ENCODE results near the gene ST3GAL4.

Gene ST3GAL4

DNA sequence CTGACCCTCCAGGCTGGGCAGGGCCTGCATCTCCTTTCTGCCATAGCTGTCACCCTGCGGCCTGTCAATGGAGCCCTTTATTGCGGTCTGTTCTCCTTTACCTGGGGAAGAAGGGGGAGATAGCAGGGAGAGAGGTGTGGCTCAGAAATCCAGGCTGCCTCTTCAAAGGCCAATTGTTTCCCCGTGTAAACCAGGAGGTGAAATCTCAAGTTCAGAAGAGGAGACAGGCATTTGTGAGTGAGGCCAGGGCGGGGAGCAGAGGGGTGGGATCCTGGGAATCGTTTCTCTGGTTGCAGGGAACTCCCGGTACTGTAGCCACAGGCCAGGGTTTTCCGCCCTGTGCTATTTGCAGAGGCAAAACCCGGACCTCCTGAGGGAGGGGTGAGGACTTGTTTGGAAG is 42.5 kb upstream of the ST3GAL4 start:
- H4K20me1 ChIP-seq, result peaks cover 0 to 16% (median 8%) of the 10 kb centered on the region in 11 experiments; a peak in 12 of 22 replicates
- H3K27me3 ChIP-seq, result no peaks in the 10 kb centered on the region
- no peak overlapping the region for H3K4me2 ChIP-seq
- no peak overlapping the region for H3K4me3 ChIP-seq
- H3K36me3 ChIP-seq, result peaks cover 17 to 79% (median 56%) of the 10 kb centered on the region in 11 experiments; a peak in 20 of 22 replicates
- peaks cover 19 to 33% (median 31%) of the 10 kb centered on the region in 10 experiments for H3K4me1 ChIP-seq
- peaks cover 0 to 9% (median 0%) of the 10 kb centered on the region in 11 experiments; a peak in 2 of 22 replicates for H3K9me3 ChIP-seq (replicated peaks in 1 of 11)
- no peak for TF ChIP-seq Cebpa-rat (IDR thresholded peaks at IDR 0.05)
- H3K27ac ChIP-seq, result no peak overlapping the region
- H3K9ac ChIP-seq, result no peak overlapping the region

DNA sequence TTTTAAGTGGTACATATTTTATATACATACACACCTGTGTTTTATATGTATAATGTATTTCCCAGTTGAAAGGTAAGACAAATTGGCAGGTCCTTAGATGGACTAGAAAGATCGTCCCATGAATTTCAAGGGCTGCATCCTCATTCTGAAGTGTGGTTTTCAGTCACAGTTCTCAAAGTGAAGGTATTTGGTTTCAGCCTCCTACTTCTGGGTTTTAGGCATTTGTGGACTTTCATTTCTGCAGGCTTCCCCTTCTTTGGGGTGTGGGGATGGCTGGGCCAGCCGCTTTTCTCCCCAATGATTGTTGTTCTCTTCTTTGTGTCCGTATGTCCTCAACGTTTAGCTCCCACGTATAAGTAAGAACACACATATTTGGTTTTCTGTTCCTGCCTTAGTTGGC is 41.7 kb upstream of the ST3GAL4 start:
- Histone ChIP-seq H3K4me2 (no peak overlapping the region), H3K9ac (no peak overlapping the region), H3K27me3 (no peaks in the 10 kb centered on the region), H3K4me1 (peaks cover 27 to 42% (median 39%) of the 10 kb centered on the region in 10 experiments), H3K4me3 (no peak overlapping the region), H3K27ac (no peak overlapping the region), H4K20me1 (peaks cover 1 to 22% (median 9%) of the 10 kb centered on the region in 11 experiments; a peak in 17 of 22 replicates), H3K36me3 (peaks cover 12 to 70% (median 52%) of the 10 kb centered on the region in 11 experiments; a peak in 20 of 22 replicates), H3K9me3 (replicated peaks in 1 of 11) (peaks cover 0 to 9% (median 0%) of the 10 kb centered on the region in 11 experiments; a peak in 2 of 22 replicates)
- no peak for TF ChIP-seq Cebpa-rat (IDR thresholded peaks at IDR 0.05)

DNA sequence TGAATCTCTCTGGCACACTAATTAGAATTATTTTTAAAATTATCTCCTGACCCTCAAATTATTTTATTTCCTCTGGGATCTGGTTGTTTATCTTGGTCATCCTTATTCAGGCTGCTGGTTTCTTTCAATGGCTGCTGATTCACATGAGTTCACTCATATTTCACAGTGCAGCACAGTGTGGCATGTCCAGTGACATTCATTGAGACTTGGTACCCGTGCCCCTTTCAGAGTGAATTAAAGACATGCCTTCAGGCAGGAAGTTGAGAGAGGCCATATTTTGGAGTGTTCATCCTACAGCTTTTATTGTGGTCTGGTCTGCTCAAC is 38.1 kb upstream of the ST3GAL4 start:
- Histone ChIP-seq H3K27ac (peak overlapping the region in 7 of 11 experiments; percentile 59 to 78 (median 70); a peak in 11 of 22 replicates), H3K4me3 (no peak overlapping the region), H4K20me1 (peaks cover 8 to 28% (median 15%) of the 10 kb centered on the region in 11 experiments; a peak in 19 of 22 replicates), H3K36me3 (peaks cover 12 to 41% (median 32%) of the 10 kb centered on the region in 11 experiments; a peak in 20 of 22 replicates), H3K4me2 (peak overlapping the region; percentile 79 to 97 (median 86)), H3K27me3 (no peaks in the 10 kb centered on the region), H3K4me1 (peaks cover 32 to 50% (median 43%) of the 10 kb centered on the region in 10 experiments), H3K9me3 (replicated peaks in 1 of 11) (peaks cover 0 to 9% (median 0%) of the 10 kb centered on the region in 11 experiments; a peak in 2 of 22 replicates), H3K9ac (peak overlapping the region in 8 of 11 experiments; percentile 52 to 73 (median 64); a peak in 13 of 22 replicates)
- no peak for TF ChIP-seq Cebpa-rat (IDR thresholded peaks at IDR 0.05)

DNA sequence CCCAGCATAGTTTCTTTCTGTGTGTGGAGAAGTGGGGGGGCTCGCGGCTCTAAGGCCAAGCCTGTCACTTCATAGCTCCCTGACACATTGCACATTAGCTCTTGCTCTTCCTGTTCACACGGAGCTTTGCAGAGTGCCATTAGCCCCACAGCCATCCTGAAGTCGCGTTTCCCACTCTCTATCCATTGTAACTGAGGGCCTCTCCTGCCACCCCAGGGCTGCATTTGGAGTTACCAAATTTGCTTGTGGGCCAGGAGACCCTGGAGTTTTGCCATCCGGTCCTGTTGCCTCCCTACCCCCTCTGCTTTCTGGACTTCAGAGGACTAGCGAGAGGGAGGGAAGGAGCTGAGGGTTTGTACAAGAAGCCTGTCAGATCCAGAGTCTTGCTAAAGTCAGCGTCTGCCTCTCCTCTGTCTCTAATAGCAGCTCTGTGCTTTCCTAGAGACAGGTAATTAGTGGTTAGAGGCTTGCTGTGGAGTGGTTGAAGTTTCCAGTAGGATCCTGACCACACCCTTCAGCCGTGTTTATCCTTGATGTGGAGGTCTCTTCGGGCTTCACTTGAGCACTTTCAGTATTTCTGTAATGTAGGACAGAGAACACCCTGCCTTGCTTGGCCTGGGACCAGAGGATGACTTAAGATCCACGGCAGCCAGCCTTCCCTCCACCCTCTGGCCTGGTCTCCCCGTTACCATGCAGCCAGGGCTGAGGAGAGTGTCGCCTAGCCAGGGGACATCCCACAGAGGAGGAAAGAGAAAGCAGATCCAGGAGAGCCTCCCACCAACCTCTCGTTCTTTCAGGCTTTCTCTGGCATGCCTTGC is 37.5 kb upstream of the ST3GAL4 start:
- peak overlapping the region in 10 of 11 experiments; percentile 25 to 73 (median 61); a peak in 18 of 22 replicates for H3K9ac ChIP-seq
- H3K4me3 ChIP-seq, result peak overlapping the region in 3 of 10 experiments; percentile 6 to 30 (median 11); a peak in 5 of 20 replicates
- H3K27me3 ChIP-seq, result no peaks in the 10 kb centered on the region
- peaks cover 32 to 50% (median 42%) of the 10 kb centered on the region in 10 experiments for H3K4me1 ChIP-seq
- H4K20me1 ChIP-seq, result peaks cover 8 to 28% (median 15%) of the 10 kb centered on the region in 11 experiments; a peak in 19 of 22 replicates
- peak overlapping the region; percentile 79 to 97 (median 86) for H3K4me2 ChIP-seq
- H3K9me3 ChIP-seq (replicated peaks in 1 of 11), result peaks cover 0 to 9% (median 0%) of the 10 kb centered on the region in 11 experiments; a peak in 2 of 22 replicates
- peak overlapping the region in 10 of 11 experiments; percentile 4 to 78 (median 68); a peak in 18 of 22 replicates for H3K27ac ChIP-seq
- H3K36me3 ChIP-seq, result peaks cover 12 to 36% (median 27%) of the 10 kb centered on the region in 11 experiments; a peak in 19 of 22 replicates
- no peak for TF ChIP-seq Cebpa-rat (IDR thresholded peaks at IDR 0.05)

DNA sequence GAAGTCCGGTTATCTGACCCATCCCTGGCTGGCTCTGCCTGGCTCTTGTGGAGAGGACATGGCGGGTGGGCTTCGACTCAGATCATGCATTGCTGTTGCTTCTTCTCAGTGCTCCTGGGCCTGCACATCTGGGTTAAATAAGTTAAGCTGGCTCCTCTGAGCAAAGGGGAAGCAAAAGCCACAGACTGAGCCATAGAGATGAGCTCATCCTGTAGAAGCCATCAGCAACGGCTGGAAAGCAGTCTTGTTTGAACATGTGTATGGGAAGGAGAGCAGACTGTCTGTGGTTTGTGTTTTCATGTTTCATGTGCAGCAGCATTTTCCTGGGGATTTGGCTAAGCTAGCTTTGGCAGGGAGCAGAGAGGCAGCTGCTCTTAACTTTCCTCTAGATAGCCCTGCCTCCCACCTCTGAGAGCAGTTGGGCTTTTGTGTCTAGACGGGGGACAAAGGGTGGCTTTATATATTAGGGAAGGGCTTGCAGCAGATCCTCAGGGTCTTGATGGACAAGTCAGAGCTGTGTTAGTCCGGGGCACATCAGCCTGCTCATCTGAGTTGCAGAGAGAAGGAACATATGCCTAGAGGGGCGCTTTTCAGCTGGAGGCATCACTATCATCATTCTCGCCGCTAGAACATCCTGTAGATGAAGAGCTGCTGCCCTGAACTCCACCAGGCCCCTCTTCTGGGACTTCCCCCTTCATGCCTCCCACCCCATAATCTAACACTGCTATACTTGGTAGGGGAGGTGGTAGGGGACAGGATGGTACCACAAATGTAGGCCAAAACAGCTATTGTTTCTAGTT is 36.7 kb upstream of the ST3GAL4 start:
- Histone ChIP-seq H4K20me1 (peaks cover 8 to 28% (median 15%) of the 10 kb centered on the region in 11 experiments; a peak in 19 of 22 replicates), H3K27ac (peak overlapping the region in 9 of 11 experiments; percentile 50 to 78 (median 70); a peak in 18 of 22 replicates), H3K4me2 (peak overlapping the region; percentile 79 to 97 (median 86)), H3K4me3 (peak overlapping the region in 6 of 10 experiments; percentile 7 to 39 (median 24); a peak in 8 of 20 replicates), H3K4me1 (peaks cover 32 to 50% (median 42%) of the 10 kb centered on the region in 10 experiments), H3K9me3 (replicated peaks in 1 of 11) (peaks cover 0 to 9% (median 0%) of the 10 kb centered on the region in 11 experiments; a peak in 2 of 22 replicates), H3K27me3 (no peaks in the 10 kb centered on the region), H3K36me3 (peaks cover 6 to 35% (median 24%) of the 10 kb centered on the region in 11 experiments; a peak in 20 of 22 replicates), H3K9ac (peak overlapping the region in 10 of 11 experiments; percentile 25 to 73 (median 61); a peak in 17 of 22 replicates)
- TF ChIP-seq Cebpa-rat (IDR thresholded peaks at IDR 0.05), result no peak

DNA sequence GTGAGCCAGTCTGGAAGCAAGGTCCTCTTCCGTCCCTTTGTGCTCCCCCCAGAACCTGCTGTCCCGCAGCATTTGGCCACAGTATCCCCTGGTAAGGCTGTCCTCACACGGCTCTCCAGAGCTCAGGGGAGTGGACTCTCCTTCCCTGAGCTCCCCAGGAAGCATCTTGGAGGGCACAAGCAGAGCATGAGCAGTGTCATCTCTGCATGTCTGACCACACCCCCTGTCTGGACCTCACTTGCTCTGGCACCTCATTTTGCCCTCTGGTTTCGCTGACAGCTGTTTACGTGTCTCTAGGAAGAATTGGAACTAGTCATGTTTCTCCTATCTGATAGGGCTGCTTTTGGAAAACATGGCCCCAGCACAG is 36.1 kb upstream of the ST3GAL4 start:
- H4K20me1 ChIP-seq, result peaks cover 8 to 28% (median 15%) of the 10 kb centered on the region in 11 experiments; a peak in 19 of 22 replicates
- peaks cover under 1 to 31% (median 20%) of the 10 kb centered on the region in 11 experiments; a peak in 19 of 22 replicates for H3K36me3 ChIP-seq
- no peaks in the 10 kb centered on the region for H3K27me3 ChIP-seq
- H3K4me1 ChIP-seq, result peaks cover 32 to 50% (median 42%) of the 10 kb centered on the region in 10 experiments
- peak overlapping the region in 6 of 10 experiments; percentile 7 to 39 (median 24); a peak in 7 of 20 replicates for H3K4me3 ChIP-seq
- TF ChIP-seq Cebpa-rat (IDR thresholded peaks at IDR 0.05), result no peak
- H3K4me2 ChIP-seq, result peak overlapping the region; percentile 79 to 97 (median 86)
- peak overlapping the region in 9 of 11 experiments; percentile 50 to 78 (median 70); a peak in 17 of 22 replicates for H3K27ac ChIP-seq
- peaks cover 0 to 6% (median 0%) of the 10 kb centered on the region in 11 experiments; a peak in 2 of 22 replicates for H3K9me3 ChIP-seq (replicated peaks in 1 of 11)
- peak overlapping the region in 9 of 11 experiments; percentile 44 to 73 (median 63); a peak in 17 of 22 replicates for H3K9ac ChIP-seq

DNA sequence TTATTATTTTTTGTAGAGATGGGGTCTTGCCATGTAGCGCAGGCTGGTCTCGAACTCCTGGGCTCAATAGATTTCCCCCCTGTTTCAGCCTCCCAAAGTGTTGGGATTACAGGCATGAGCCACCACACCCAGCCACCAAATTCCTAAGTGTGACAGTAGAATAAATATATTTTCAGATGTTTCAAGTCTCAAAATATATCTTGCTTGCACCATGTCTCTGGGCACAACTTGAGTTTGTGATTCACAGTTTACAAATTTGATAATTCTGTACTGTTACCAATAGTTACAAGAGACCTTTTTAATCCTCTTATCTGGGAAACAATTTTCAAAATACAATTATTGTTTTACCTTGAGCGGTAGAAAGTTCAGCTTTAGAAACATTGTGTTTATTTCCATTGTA is 32.5 kb upstream of the ST3GAL4 start:
- peaks cover 0 to 20% (median 6%) of the 10 kb centered on the region in 11 experiments; a peak in 10 of 22 replicates for H3K36me3 ChIP-seq
- no peaks in the 10 kb centered on the region for H3K27me3 ChIP-seq
- no peak overlapping the region for H3K4me3 ChIP-seq
- TF ChIP-seq Cebpa-rat (IDR thresholded peaks at IDR 0.05), result no peak
- H3K9me3 ChIP-seq (replicated peaks in 1 of 11), result no peaks in the 10 kb centered on the region
- H3K4me1 ChIP-seq, result peaks cover 22 to 44% (median 34%) of the 10 kb centered on the region in 10 experiments
- H4K20me1 ChIP-seq, result peaks cover 8 to 22% (median 13%) of the 10 kb centered on the region in 11 experiments; a peak in 20 of 22 replicates
- H3K4me2 ChIP-seq, result no peak overlapping the region
- H3K27ac ChIP-seq, result no peak overlapping the region
- no peak overlapping the region for H3K9ac ChIP-seq
